ENCODE data around the gene GREM1. TPM values are rescaled to one million over a fixed set of nuclear protein-coding genes. Genes with fewer than 3 reads are reported as not detected.
A peak's percentile ranks its signal among the peaks of the same experiment; 100 is the strongest.

Gene GREM1
- total and polyA plus RNA-seq, 2 of the 8 experiments (the other 6 are each of a cell fraction or from before 2014, with no cell fraction given), result 0.12 to 1.1 TPM

GRCh38 chr15:32679298-32679690 lies 38.5 kb upstream of the GREM1 start:
- Histone ChIP-seq H4K91ac (replicated peaks; ENCODE audit: insufficient read length, low read length) (no peak overlapping the region), H3K36me3 (ENCODE audit: control insufficient read depth in 2 of 4, insufficient read depth in 4 of 4, low read length in 3 of 4) (no peaks in the 10 kb centered on the region), H3K27me3 (replicated peaks in 1 of 4; ENCODE audit: control insufficient read depth in 3 of 4, extremely low read depth in 1 of 4, insufficient read depth in 3 of 4, low read length in 3 of 4) (no peaks in the 10 kb centered on the region), H2AFZ (ENCODE audit: low read length) (no peak overlapping the region), H4K8ac (ENCODE audit: extremely low read depth, insufficient read depth, low read length) (no peak overlapping the region), H3K9me3 (ENCODE audit: insufficient read depth in 2 of 2, low read depth in 1 of 2, low read length in 1 of 2) (no peaks in the 10 kb centered on the region), H3K4me1 (replicated peaks in 1 of 4; ENCODE audit: control insufficient read depth in 3 of 4, insufficient read depth in 4 of 4, low read length in 3 of 4) (peaks cover 0 to 6% (median under 1%) of the 10 kb centered on the region in 4 experiments; a peak in 2 of 7 replicates), H4K20me1 (replicated peaks in 1 of 2; ENCODE audit: control insufficient read depth in 1 of 2, insufficient read depth in 2 of 2, low read length in 2 of 2) (no peaks in the 10 kb centered on the region), H3K4ac (replicated peaks; ENCODE audit: insufficient read length, low read depth, low read length) (no peak overlapping the region), H3K23me2 (ENCODE audit: low read depth, low read length) (no peaks in the 10 kb centered on the region), H3K79me1 (ENCODE audit: low read depth, low read length) (no peaks in the 10 kb centered on the region), H3K9ac (replicated peaks in 1 of 4; ENCODE audit: extremely low read depth in 1 of 4, low read depth in 3 of 4, low read length in 3 of 4) (no peak overlapping the region), H2BK120ac (replicated peaks; ENCODE audit: low read depth, low read length) (no peak overlapping the region), H2BK5ac (ENCODE audit: low read depth, low read length) (no peak overlapping the region), H3K4me3 (ENCODE audit: extremely low read depth in 1 of 4, insufficient read depth in 2 of 4, low read depth in 3 of 4, low read length in 4 of 4) (no peak overlapping the region), H4K5ac (ENCODE audit: insufficient read length, low read depth, low read length) (no peak overlapping the region), H2AK5ac (ENCODE audit: low read depth, low read length) (no peak overlapping the region), H3K4me2 (ENCODE audit: insufficient read depth in 1 of 2, low read depth in 2 of 2, low read length in 2 of 2) (no peak overlapping the region), H3K23ac (ENCODE audit: insufficient read length) (no peak overlapping the region), H3K18ac (ENCODE audit: extremely low read depth, low read length) (no peak overlapping the region), H3K79me2 (ENCODE audit: control insufficient read depth in 1 of 2, insufficient read depth in 2 of 2, low read length in 2 of 2) (no peaks in the 10 kb centered on the region), H2BK12ac (ENCODE audit: low read depth, low read length) (no peak overlapping the region), H3K27ac (ENCODE audit: low read depth, low read length) (no peak overlapping the region), H2BK20ac (ENCODE audit: low read length) (no peak overlapping the region), H3K56ac (replicated peaks; ENCODE audit: insufficient read length, low read depth, low read length) (no peak overlapping the region), H2BK15ac (ENCODE audit: low read length) (no peak overlapping the region), H3K14ac (ENCODE audit: insufficient read length) (no peak overlapping the region)
- ChIA-PET CTCF (ENCODE audit: partially characterized antibody) (interaction anchor here (0.6 to 2.3 kb wide), 11 partner anchors 10 to 339 kb away, joined by 3 to 9 read pairs (median 4); no protein-coding TSS in a partner anchor), POLR2A (ENCODE audit: partially characterized antibody) (no interaction called here)
- TF ChIP-seq RFX5 (IDR thresholded peaks at IDR 0.05; ENCODE audit: borderline replicate concordance, low read depth, low read length), result no peak
- peak; percentile 17 to 46 (median 44); a peak in 3 of 4 replicates for TF ChIP-seq CTCF (IDR thresholded peaks at IDR 0.05; ENCODE audit: control extremely low read depth in 1 of 3, insufficient read depth in 1 of 3, low read depth in 1 of 3, low read length in 3 of 3)
- TF ChIP-seq SIX5 (IDR thresholded peaks at IDR 0.05; ENCODE audit: low read depth, low read length), result no peak
- TF ChIP-seq RAD21 (IDR thresholded peaks at IDR 0.05 in 1 of 2, conservative IDR thresholded peaks at IDR 0.05 in 1 of 2; ENCODE audit: low read depth in 2 of 2, low read length in 2 of 2), result peak in 1 of 2 experiments; percentile 12; a peak in 1 of 4 replicates
- 93% methylated on average over 4 of the region's 4 CpGs; no CpG with 5 or more reads in 1 of the 2 experiments for WGBS, 2 experiments (ENCODE audit: extremely low coverage in 1 of 2, insufficient coverage in 1 of 2, insufficient read length in 1 of 2, insufficient replicate concordance in 2 of 2, low coverage in 1 of 2, low lambda C conversion rate in 2 of 2, missing lambda C conversion rate in 1 of 2)
- no peak for FAIRE-seq
- no peak for DNase-seq (ENCODE audit: low read depth in 1 of 2, low spot score in 2 of 2)

Data from H1 (cell line).